ENCODE data around the gene ZNF335.

Gene ZNF335

GRCh38 chr20:45946149-45946970 is 25.6 kb downstream of the ZNF335 start:
- TF ChIP-seq TAF1 (IDR thresholded peaks at IDR 0.05; ENCODE audit: low read depth) (no peak), USF1 (IDR thresholded peaks at IDR 0.05) (no peak), CEBPB (IDR thresholded peaks at IDR 0.05) (no peak), TCF12 (IDR thresholded peaks at IDR 0.05; ENCODE audit: low read depth) (no peak), YY1 (IDR thresholded peaks at IDR 0.05; ENCODE audit: low read depth) (no peak), ZBTB7A (IDR thresholded peaks at IDR 0.05; ENCODE audit: low read depth) (no peak), REST (IDR thresholded peaks at IDR 0.05; ENCODE audit: low read depth) (no peak), CREB1 (IDR thresholded peaks at IDR 0.05; ENCODE audit: low read depth) (no peak), RAD21 (IDR thresholded peaks at IDR 0.05; ENCODE audit: low read depth) (no peak), EP300 (IDR thresholded peaks at IDR 0.05; ENCODE audit: borderline replicate concordance) (no peak), TEAD4 (IDR thresholded peaks at IDR 0.05) (no peak), EGR1 (IDR thresholded peaks at IDR 0.05) (no peak), FOXM1 (IDR thresholded peaks at IDR 0.05; ENCODE audit: borderline replicate concordance, low read depth) (no peak), NFIC (IDR thresholded peaks at IDR 0.05) (no peak), MAX (IDR thresholded peaks at IDR 0.05) (no peak)

- TF ChIP-seq CREB1 (IDR thresholded peaks at IDR 0.05; ENCODE audit: low read depth) (no peak), TAF1 (IDR thresholded peaks at IDR 0.05; ENCODE audit: low read depth) (no peak), MAX (IDR thresholded peaks at IDR 0.05) (no peak), FOXM1 (IDR thresholded peaks at IDR 0.05; ENCODE audit: borderline replicate concordance, low read depth) (no peak), REST (IDR thresholded peaks at IDR 0.05; ENCODE audit: low read depth) (no peak), YY1 (IDR thresholded peaks at IDR 0.05; ENCODE audit: low read depth) (no peak), RAD21 (IDR thresholded peaks at IDR 0.05; ENCODE audit: low read depth) (no peak), USF1 (IDR thresholded peaks at IDR 0.05) (no peak), ZBTB7A (IDR thresholded peaks at IDR 0.05; ENCODE audit: low read depth) (no peak), EP300 (IDR thresholded peaks at IDR 0.05; ENCODE audit: borderline replicate concordance) (no peak), NFIC (IDR thresholded peaks at IDR 0.05) (no peak), TCF12 (IDR thresholded peaks at IDR 0.05; ENCODE audit: low read depth) (no peak), EGR1 (IDR thresholded peaks at IDR 0.05) (no peak), TEAD4 (IDR thresholded peaks at IDR 0.05) (no peak), CEBPB (IDR thresholded peaks at IDR 0.05) (no peak)
Observed at GRCh38 chr20:45945678-45946148, 26.3 kb downstream of the ZNF335 start.

- TF ChIP-seq REST (IDR thresholded peaks at IDR 0.05; ENCODE audit: low read depth) = no peak
- no peak for TF ChIP-seq NFIC (IDR thresholded peaks at IDR 0.05)
- TF ChIP-seq ZBTB7A (IDR thresholded peaks at IDR 0.05; ENCODE audit: low read depth) = no peak
- no peak for TF ChIP-seq USF1 (IDR thresholded peaks at IDR 0.05)
- TF ChIP-seq YY1 (IDR thresholded peaks at IDR 0.05; ENCODE audit: low read depth) = no peak
Observed at GRCh38 chr20:45944965-45945677, 26.9 kb downstream of the ZNF335 start.

All from Ishikawa (cell line).